GM19035 (cell line): ENCODE data around the gene ASAP2.

Experiments used
- ATAC-seq: cut with Tn5 transposase; IDR thresholded peaks from one replicate; pipeline ENCODE4 v1.9.1; 2021; ENCODE audit not compliant: unreplicated experiment

Gene ASAP2

GRCh38 chr2:9291331-9291730, 84.7 kb downstream of the ASAP2 start:
- ATAC-seq = no peak

DNA sequence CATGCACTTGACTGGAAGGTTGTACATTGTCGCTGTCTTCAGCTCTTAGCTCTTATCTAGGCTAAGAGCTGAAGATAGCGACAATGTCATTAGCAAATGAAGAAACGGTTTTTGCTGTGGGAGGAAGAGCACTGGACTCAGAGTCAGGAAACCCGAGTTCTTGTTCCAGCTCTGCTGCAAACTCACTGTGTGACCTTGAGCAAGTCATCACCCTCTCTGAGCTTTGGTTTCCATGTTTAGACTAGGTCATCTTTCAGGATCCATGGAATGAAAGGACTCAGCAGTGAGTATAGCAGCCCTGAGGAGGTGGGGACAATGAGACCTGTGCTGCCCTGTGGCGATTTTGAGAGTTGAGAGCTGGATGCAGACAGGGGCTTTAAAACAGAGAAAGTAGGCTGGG, 85.3 kb downstream of the ASAP2 start:
- no peak for ATAC-seq

DNA sequence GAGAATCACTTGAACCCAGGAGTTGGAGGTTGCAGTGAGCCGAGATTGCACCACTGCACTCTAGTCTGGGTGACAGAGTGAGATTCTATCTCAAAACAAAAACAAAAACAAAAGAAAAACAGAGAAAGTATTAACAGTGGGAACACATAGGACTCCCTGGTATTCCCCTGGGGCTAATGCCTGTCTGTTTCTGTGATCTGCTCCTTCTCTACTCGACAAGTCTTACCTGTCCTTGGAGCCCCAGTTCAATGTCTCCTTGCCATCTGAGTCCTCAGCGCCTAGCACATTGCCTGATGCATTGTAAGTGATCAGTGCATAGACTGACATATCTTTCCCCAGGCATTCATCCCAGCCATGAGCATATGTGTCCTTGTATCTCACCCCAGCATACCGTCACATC, 85.8 kb downstream of the ASAP2 start:
- ATAC-seq = no peak

GRCh38 chr2:9294764-9295163, 88.2 kb downstream of the ASAP2 start:
- no peak for ATAC-seq

- no peak for ATAC-seq
Measured at GRCh38 chr2:9296559-9296958, 89.9 kb downstream of the ASAP2 start.

DNA sequence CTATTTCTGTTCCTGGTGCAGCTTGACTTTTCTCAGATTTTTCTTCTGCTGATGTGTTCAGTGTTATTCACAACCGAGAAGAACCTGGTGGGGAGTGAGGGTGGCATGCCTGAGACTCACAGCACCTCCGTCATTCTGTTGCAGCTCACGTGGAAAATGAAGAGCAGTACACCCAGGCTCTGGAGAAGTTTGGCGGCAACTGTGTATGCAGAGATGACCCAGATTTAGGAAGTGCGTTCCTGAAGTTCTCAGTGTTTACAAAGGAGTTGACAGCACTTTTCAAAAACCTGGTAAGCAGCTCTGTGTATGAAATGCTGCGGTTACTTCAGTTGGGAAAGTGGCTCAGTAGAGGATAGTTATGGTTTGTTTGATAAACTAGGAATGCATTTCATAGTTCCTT, 90.5 kb downstream of the ASAP2 start:
- no peak for ATAC-seq

DNA sequence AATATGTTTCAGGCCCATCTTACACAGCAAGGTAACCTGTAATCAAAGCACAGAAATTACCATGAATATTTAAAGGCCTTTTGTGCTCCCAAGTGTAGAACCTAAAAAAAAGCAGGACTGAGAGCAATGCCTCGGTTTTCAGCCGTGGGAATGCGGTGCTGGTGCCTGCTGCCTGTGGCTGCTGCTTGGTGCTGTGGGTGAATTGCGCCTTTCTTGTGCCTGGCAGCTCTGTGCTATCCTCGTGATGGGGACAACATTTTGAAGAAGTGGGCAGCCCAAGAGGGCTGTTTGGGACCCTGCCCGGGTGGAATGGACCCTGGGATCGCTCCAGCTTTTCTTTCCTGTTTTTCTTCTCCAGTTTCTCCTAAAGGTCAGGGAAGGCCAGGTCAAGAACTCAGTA, 91.2 kb downstream of the ASAP2 start:
- ATAC-seq = no peak

GRCh38 chr2:9298583-9298982, 92.0 kb downstream of the ASAP2 start:
- ATAC-seq = no peak

DNA sequence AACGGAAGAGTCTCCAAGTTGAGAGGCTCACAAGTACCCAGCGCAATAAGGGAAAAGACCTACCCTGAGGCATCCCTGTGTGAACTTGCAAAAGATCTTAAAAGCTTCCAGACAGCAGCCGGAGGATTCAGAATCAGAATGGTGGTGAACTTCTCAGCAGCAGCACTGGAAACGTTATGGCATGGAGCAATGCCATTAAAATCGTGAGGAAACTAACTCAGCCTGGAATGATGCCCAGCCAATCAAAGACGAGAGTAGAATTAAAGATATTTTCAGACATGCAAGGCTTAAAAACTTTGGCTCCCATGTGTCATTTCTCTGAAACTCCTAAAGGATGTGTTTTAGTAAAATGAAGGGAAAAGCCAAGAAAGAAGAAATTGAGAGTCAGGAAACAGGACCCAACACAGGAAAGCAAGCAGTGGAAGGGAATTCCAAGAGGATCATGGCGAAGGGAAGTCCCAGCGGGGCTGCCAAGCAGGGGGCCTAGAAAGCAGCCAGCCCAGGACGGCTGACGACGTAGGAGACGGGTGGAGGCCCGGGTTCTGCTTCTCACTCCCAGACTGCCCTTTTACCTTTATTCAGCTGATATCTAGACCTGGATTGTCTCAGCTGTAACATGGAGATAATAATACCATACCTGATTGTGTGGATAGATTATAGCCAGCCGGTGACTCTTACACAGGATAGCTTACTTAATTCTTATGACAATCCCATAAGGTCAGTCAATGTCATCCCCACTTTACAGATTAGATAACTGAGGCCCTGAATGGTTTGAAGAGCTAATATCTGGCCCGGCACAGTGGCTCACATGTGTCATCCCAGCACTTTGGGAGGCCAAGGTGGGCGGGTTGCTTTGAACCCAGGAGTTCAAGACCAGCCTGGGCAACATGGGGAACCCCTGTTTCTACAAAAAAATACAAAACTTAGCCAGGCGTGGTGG, 92.8 kb downstream of the ASAP2 start:
- ATAC-seq = no peak

DNA sequence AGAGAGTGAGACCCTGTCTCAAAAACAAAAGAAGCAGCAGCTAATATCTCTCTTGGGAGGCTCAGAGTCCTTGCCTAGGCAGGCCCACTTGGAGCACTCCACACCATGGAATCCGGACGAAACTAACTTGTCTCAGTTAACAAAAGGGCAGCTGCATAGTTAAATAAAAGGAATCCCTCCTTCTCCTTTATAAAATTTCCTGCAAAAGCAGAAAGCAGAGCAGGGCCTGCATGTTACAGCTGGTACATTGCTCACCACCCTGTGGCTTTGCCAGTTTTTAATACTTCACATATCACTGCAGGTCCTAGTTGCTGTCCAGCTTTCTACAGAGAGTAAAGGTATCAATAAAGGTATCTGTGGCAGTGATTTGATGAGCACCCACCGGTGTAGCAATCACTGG, 93.6 kb downstream of the ASAP2 start:
- ATAC-seq = no peak

GRCh38 chr2:9300829-9301453, 94.3 kb downstream of the ASAP2 start:
- ATAC-seq = no peak

- ATAC-seq = no peak
Measured at GRCh38 chr2:9302755-9303154, 96.1 kb downstream of the ASAP2 start.

DNA sequence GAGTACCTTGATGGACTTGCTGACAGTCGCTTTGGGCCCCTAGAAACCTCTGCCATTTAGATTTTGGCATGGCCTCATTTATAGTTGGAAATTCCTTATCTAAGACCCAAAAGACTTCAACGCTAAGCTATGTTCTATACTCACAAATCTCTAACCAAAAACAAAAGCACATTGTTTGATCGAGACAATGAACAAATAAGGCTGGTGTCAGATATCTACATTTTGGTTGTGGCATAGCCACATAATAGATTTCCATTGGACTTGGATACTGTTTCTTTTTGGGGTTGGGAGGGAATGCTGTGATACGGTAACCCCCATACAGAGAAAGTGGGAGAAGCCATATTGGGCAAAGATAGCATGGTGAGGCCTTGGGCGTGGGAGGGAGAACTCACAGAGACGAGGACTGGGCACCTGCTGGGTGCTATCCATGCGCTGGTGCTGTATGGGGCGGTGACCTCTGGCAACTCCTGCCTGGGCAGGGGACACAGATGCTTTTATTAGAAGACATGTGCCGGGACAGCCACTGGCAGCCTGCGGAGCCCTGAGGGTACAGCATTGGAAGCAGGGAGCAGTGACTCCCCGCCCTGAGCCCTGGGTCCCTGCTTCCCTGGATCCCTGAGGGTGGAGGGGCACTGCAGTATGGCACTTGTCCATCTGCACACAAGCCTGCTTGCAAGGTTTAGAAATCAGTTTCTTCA, 97.1 kb downstream of the ASAP2 start:
- no peak for ATAC-seq

GRCh38 chr2:9306911-9307310, 100.3 kb downstream of the ASAP2 start:
- ATAC-seq = no peak

DNA sequence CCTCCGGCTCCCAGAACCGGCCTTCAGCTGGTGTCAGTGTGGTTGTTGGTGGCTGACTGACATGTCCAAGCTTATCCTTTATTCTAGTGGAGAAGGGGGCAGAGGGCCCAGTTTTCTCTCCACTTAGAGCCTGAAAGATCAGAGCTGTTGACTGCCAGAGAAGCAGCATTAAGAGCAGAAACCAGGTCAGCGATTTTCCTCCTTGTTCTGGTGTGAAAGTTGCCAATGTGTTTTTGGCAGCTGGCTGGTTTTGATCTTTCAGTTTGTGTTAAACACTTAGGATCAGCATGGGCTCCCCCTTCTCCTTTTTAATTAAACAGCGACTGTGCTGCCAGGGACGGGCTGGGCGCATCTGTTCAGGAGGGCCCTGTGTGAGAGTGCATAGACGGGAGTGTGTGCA, 100.9 kb downstream of the ASAP2 start:
- ATAC-seq = no peak

DNA sequence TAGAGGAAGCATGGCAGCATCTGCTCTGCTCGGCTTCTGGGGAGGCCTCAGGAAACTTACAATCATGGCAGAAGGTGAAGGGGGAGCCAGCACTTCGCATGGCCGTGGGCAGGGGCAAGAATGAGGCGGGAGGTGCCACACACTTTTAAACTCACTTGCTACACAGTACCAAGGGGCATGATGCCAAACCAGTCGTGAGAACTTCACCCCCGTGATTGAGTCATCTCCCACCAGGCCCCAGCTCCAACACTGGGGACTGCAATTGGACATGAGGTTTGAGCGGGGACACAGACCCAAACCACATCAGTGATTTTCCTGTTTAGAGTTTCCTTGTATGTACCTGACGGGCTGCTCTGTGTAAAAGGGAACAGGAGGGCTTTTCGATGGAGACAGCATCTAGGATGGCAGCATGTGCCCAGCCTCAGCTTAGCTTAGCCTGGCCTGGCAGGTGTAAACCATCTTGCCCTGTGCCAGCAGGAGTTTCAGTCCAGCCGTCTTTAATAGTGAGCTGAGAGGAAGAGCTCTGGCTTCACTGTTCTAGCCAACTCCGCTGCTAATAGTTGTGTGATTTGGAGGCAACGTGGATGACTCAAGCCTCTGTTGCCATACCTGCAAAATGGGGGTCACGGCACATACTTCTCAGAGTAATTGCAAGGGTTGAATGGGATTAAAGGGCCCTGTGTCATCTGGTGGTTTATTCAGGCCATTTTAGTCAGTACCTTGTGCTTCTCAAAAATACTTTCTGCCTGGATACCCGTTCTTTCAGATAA, 101.8 kb downstream of the ASAP2 start:
- no peak for ATAC-seq

DNA sequence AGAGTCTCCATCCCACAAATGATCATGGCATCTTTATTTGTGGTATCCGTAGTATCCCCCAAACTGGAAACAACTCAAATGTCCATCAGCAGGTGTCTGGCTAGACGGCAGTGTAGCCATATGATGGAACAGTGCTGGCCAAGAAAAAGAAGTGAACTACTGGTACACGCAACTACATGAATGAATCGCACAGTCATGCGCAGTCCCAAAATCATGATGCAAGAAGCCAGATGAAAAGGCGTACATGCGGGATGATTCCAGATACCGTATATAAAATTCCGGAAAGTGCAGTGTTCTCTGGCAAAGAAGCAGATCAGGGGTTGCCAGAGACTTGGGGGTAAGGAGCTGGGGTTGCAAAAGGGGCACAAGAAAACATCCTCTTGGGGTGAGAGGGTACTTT, 102.5 kb downstream of the ASAP2 start:
- no peak for ATAC-seq

DNA sequence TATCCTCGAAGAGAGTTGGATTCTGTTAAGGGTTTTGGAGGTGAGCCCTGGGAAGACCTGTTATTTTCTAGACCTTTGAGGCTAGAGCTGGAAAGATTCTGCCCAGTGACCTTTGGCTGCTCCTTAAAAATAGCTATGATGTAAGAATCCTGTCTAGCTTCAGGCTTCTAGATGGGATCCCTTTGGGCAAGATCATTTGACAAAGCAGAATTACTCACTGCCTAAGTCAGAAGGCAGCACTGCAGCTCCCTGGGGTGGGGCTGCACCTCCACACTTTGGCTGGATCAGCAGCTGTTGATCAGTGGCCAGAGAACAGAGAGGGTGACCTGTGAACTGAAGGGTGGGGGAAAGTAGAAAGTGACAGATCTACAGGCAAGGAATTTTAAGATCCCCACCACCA, 103.8 kb downstream of the ASAP2 start:
- ATAC-seq = no peak

DNA sequence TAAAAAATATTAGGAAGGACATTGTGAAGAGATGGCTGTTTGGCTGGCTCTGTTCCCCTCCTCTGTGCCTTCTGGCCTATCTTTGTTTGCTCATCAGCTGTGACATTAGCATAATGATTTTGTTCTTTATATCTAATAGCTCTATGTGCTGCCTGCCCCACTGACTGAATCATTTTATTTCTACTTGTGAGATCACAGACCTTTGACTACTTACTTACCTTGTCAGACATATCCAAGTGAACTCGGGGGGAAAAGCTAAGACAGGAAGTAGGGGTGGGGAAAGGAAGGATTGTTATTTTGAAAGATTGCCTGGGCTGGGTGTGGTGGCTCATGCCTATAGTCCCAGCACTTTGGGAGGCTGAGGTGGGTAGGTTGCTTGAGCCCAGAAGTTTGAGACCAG, 104.2 kb downstream of the ASAP2 start:
- no peak for ATAC-seq

DNA sequence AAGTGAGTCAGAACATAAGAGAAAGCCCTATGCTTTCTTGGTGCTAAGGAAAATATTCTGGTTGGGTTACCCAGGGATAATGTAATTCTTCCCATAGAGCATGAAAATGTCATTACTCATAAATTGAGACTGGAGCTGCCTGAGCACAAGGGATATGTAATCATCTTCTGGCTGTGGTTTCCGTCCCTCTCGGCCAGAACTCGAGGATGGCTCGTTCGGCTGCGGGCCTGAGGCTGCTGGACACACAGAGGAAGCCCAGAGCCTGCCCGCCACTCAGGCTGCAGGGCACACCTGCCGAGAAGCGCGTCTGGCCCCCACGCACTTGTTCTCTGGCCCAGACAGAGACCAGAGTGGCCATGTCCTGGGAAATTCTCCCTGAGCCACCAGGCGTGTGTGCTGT, 104.9 kb downstream of the ASAP2 start:
- ATAC-seq = no peak

- no peak for ATAC-seq
Measured at GRCh38 chr2:9312591-9312990, 106.0 kb downstream of the ASAP2 start.
